ENCODE measurements around the gene DIDO1.

Gene DIDO1

DNA sequence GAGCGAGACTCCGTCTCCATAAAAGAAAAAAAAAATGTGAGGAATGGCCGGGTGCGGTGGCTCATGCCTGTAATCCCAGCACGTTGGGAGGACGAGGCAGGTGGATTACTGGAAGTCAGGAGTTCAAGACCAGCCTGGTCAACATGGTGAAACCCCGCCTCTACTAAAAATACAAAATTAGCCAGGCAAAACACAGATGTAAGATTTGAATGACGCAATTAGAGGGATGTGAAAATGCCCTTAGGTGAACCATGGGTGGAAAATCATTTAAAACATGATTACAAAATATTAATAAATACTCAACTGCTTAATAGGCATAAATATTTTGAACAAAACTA is 88.5 kb downstream of the DIDO1 start:
- in situ Hi-C loops (cut with HindIII; ENCODE audit: low sequenced_read_pairs), result no loop called here

DNA sequence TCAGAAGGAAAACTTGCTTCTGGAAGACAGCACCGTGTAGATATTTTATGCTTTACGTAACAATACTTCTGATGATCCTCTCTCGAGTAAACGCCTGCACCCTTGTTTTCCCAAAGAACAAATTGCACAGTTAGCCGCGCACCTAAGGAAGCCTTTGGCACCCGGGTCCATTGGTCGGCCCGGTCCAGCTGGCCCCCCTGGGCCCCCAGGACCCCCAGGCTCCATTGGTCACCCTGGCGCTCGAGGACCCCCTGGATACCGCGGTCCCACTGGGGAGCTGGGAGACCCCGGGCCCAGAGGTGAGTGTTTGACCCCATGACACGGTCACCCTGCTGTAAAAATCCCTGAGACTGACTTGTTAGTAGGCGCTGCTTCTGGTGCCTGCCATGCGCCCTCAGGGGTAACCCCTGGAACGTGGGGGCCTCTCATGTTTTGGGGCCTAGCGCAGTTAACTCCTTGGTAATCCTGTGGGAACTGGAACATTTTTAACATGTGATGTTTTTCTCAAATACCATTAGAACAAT is 89.3 kb downstream of the DIDO1 start:
- in situ Hi-C loops (cut with HindIII; ENCODE audit: low sequenced_read_pairs), result no loop called here

DNA sequence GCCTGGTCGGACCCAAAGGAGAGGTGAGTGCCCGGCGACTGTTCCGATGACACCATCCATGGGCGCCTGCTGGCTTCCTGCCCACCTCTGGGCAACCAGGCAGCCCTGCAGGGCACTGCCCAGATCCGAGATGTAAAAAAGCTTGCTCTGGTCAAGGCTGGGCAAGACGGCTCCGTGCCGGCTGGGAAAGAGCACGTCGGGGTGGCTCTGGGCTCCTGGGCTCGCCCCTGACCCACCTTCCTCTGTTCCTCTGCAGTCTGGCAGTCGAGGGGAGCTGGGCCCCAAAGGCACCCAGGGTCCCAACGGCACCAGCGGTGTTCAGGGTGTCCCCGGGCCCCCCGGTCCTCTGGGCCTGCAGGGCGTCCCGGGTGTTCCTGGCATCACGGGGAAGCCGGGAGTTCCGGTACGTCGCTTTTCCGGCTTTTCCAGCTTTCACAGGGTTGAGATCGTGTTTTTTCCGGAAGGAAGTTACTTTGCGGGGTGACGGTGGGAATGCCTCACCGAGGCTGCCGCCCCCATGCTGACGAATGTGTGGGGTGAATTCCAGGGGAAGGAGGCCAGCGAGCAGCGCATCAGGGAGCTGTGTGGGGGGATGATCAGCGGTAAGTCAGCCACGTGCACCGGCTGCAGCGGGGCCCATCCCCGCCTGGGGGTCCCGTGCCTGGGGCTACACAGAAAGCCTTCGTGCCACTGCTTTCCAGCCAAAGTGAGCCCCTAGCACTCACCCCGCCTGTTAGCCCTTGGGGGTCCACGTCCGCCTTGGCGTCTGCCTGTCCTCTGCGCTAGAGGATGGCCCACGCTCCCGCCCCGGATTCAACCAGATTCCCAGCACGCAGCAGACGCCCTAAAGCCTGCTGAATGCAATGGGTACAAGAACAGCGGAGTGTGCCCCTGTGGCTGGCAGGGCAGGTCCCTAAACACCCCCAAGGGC is 90.1 kb downstream of the DIDO1 start:
- in situ Hi-C loops (cut with HindIII; ENCODE audit: low sequenced_read_pairs), result no loop called here

DNA sequence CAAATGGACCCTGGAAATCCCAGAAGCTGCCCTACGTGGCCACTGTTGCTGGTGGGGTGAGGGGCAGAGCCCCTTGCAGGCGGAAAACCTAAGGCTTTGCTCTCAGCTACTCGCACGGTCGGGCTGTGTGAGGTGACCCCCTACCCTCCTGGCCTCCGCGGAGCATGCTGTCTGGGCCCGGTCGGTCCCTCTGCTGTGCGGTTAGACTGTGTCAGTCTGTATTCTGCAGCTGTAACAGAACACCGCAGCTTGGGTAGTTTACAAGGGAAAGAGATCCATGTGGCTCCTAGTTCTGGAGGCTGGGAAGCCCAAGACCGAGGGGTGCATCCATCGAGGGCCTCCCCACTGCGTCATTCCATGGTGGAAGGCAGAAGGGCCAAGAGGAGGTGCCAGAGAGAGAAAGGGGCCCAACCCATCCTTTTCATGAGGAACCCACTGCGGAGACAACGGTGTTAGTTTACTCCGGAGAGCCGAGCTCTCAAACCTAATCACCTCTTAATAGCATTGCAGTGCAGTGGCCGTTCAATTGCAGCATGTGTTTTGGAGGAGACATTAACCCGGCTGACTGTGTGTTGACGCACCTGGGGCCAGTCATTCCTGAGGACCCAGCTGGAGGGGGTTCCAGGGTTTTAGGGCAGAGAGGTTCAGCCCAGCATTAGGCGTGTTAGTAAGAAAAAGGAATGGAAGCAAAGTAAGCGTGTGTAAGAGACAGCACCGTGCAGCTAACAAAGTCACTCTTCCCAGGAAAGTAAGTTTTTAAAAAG is 91.2 kb downstream of the DIDO1 start:
- in situ Hi-C loops (cut with HindIII; ENCODE audit: low sequenced_read_pairs), result no loop called here

DNA sequence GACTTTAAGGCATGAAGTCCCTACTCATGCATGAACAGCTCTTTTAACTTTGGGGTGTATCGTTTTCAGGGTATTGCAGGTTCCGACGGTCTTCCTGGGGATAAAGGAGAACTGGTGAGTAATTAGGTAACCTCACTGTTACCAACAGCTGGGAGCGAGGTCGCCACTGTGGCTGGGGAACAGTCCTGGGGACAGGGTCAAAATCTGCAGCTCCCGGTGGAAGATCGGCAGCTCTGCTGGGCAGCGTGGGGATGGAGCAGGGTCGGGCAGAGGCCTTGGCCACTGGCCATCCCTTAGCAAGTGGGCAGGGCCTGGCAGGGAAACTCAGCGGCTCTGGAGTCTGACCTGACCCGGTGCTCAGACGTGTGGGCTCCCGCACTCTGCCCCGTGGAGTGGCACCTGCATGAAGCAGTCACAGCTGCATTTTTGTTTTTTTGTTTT is 93.3 kb downstream of the DIDO1 start:
- in situ Hi-C loops (cut with HindIII; ENCODE audit: low sequenced_read_pairs), result no loop called here

DNA sequence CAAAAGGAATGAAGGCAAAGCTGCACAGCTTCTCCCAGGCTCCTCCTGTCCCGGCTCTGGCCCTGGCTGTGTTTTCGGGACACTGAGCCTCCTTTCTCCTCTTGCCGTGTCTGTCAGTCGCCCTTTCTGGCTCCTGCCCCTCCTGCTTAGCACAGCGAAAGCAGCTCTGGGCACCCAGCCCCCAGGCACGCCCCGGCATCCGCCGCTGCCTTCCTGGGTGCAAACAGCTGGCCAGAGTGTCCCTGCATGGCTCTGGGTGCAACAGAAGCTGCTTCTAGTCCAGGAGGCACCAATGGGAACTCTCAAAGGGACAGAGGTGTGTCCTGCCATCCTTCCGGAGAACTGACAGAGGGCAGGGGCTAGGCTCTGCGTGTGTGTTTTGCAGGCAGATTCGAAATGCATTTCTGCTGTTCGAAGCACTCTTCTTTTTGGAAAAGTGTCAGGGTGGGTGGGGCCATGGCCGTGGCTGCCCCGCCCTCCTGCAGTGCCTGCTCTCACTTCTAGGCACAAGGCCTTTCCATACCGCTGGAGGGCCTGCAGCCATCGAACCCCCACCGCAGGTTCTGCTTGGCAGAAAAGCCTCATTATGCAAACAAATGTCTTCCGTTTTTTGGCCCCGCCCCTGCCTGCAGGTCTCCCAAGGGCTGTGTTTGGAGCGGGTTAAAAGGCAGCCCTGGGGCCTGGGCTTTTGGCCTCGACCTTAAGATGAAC is 93.9 kb downstream of the DIDO1 start:
- in situ Hi-C loops (cut with HindIII; ENCODE audit: low sequenced_read_pairs), result no loop called here

DNA sequence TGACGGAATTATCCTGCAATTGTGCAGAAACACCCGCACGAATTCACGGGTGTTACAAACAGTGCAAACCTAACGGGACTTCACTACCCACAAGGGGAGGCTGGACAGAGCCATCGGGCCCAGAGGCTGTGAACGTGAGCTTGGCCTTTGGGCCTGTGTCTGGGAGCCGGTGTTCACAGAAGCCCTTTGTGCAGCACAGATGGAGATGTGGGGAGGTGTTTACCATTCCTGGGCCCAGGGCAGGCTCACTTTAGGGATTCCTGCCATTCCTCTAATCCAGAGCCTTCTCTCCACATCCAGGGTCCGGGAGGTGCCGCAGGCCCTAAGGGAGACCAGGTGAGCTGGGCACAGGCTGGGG is 94.5 kb downstream of the DIDO1 start:
- in situ Hi-C loops (cut with HindIII; ENCODE audit: low sequenced_read_pairs), result no loop called here

DNA sequence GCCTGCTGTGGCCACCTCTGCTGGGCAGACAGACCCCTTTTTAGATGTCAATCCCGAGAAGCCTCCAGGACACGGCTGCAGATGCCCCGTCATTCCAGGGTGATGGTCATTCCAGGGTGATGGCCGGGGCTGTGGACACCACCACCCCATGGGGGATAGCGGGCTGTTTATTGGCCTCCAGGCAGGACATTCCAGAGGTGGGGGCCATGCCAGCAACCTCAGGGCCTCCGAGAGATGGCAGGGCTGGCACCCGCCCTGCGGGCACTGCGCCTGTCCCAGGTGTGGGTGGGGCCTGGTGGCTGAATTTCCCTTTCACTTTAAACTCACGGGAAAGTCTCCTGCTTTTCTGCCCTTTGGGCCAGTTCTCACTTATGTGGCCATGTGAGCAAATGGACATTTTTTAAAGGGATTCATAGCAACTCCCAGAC is 94.9 kb downstream of the DIDO1 start:
- in situ Hi-C loops (cut with HindIII; ENCODE audit: low sequenced_read_pairs), result no loop called here

DNA sequence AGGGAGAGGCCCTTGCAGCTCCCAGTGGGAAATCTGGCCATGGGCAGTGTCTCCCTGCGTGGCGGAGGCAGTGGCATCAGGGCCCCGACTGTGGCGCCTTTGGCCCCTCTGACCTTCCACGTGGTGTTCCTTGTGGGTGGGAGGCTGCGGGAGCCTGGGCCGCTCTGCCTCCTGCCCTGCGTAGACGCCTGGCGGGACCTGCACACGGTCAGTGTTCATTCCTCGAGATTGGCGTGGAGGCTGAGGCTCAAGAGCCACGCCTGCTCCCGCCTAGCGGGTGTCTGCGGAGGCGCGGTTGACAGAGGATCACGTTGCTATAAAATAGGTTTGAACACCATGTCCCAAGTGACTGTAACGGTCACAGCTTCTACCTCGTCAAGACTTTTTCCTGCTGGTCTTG is 95.5 kb downstream of the DIDO1 start:
- in situ Hi-C loops (cut with HindIII; ENCODE audit: low sequenced_read_pairs), result no loop called here

DNA sequence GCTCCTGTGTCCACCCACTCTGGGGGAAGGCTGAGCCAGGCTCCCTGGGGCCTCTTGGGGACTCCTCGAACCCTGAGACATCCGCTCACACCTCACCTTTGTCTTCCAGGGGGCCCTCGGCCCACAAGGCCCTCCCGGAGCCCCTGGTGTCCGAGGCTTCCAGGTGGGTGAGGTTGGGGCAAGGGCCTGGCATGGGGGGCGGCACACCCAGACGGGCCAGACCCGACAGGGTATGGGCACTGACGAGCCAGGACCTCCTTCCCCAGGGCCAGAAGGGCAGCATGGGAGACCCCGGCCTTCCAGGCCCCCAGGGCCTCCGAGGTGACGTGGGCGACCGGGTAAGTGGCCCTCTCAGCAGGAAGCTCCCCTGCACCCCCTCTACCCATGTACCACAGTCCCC is 96.1 kb downstream of the DIDO1 start:
- in situ Hi-C loops (cut with HindIII; ENCODE audit: low sequenced_read_pairs), result no loop called here

DNA sequence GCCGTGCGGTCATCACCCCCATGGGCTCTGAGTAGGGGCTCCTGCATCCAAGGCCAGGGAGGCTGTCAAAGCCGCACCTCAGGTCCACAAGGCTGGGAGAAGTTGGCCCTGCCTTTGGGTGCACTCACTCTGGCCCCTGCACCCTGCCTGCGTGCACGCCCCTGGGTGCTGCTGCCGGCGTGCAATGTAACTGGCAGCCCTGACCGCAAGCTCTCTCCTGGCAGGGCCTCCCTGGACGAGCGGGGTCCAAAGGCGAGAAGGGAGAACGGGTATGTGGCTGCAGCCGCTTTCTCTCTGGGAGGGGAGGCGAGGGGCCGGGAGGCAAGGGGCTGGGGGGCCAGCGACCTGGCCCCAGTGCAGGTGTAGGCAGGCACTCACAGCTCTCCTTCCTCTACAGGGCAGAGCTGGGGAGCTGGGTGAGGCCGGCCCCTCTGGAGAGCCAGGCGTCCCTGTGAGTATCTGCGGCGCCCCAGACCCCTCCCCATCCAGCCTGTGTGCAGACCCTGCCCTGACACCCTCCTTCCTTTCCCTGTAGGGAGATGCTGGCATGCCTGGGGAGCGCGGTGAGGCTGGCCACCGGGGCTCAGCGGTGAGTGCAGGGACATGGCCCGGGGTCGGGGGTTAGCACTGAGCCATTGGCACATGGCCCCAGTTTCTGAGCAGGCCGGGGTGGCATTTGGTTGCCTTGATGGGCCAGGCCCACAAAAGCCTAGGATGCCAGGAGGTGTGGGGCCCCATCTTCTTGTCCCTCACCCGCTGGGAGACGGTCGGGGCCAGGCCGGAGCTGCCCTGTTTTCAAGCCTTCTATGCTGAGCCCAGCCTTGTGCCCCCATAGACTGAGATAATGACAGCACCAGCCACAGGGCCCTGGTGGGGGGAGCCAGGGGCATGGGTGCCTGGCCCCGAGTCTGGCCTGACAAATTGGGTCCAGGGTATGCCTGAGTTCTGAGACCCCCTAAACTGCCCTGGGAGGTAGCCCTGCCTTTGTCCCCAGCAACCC is 96.8 kb downstream of the DIDO1 start:
- in situ Hi-C loops (cut with HindIII; ENCODE audit: low sequenced_read_pairs), result no loop called here

DNA sequence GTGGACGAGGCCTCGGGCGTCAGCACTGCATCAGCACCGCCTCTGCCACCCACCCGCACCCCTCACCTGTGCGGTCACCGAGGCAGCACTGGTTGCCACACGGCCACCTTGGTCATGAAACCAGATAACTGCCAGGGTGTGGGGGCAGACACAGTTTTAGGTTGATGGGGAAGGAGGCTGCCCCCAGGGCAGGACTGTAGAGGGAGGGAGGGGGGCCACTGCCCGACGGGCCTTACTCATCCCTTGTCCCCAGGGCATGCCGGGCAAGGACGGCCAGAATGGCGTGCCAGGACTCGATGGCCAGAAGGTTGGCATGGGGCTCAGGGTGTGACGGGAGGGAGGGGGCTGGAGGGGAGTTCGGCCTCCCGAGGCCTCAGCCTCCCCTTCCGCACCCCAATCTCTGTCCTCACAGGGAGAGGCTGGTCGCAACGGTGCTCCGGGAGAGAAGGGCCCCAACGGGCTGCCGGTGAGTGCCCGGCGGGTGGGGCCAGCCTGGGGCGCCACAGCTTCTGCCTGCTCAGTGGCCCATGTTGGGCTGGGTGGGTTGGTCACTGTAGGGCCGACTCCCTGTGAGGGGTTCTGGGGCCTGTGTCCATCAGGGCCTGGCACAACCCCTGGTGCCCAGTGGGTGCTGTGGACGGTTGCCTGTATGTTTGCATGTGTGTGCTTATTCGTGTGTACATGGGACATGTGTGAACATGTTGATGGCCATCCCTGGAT is 97.6 kb downstream of the DIDO1 start:
- in situ Hi-C loops (cut with HindIII; ENCODE audit: low sequenced_read_pairs), result no loop called here

DNA sequence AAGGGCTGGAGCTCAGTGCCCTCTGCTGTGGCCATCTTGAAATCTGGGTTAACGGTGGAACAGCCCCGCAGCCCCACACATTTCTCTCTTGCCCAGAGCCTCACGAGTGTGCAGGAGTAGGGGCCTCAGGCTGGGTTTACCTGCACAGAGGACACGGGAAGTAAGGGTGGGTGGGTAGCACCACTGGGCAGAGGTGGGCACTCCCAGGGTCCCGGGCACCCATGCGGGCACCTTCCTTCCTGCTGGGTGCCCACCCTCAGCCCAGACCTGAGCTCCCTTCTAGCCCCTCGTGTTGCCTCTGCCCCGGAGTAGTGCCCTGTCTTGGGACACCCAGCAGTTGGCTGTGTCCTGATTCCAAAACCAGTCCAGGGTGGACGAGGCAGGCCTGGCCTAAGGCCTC is 98.3 kb downstream of the DIDO1 start:
- in situ Hi-C loops (cut with HindIII; ENCODE audit: low sequenced_read_pairs), result no loop called here

Measured in DLD1 (cell line).